Measurements from ENCODE around the gene HMGN1.
"Not testable (repeated sequence)": the region's sequence is repeated elsewhere in the genome, so short reads cannot be mapped to it uniquely, and the experiment has no call there.

The HMGN1 gene, protein sequence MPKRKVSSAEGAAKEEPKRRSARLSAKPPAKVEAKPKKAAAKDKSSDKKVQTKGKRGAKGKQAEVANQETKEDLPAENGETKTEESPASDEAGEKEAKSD

DNA sequence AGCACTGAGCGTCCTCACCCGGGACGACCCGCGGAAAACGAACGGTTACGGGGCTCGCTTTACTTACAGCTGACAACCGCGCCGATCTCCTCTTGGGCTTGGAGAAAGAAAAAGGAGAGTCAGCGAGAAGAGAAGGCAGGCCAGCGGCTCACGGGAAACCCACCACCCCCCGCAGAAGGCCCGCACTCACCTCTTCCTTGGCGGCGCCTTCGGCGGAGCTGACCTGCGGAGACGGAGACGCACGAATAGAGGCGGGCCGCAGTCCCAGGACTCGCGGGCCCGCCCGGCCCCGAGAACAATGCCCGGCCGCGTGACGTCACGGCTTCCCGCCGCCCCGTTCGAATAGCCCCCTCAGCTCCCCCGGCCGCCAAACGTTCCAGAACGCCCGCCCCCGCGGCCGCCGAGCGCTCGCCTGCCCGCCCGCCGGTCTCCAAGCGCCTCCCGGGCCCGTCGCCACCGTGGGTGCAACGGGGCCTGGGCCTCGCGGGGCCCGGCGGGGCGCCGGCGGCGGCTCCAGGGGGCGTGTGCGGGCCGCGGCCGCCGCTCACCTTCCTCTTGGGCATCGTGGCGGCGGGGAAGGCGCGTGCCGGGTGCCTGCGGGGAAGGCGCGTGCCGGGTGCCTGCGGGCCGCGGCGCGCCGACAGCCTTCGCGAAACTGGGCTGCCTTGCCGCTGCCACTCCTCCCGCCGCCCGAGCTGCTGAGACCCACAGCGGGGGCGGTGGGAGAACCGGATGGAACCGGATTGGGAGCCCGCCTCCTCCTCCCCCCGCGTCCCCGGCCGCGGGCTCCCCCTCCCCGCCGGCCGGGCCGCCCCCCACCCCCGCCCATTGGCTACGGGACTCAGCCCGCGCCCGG lies at the start of gene HMGN1:
Gene HMGN1, minus strand, starts transcription at position 734 of the 856 bp plus-strand sequence. Its CDS starts 171 bp downstream, at position 563.
- peak; percentile 66 to 80 for DNase-seq (ENCODE audit: low read depth in 2 of 2)

DNA sequence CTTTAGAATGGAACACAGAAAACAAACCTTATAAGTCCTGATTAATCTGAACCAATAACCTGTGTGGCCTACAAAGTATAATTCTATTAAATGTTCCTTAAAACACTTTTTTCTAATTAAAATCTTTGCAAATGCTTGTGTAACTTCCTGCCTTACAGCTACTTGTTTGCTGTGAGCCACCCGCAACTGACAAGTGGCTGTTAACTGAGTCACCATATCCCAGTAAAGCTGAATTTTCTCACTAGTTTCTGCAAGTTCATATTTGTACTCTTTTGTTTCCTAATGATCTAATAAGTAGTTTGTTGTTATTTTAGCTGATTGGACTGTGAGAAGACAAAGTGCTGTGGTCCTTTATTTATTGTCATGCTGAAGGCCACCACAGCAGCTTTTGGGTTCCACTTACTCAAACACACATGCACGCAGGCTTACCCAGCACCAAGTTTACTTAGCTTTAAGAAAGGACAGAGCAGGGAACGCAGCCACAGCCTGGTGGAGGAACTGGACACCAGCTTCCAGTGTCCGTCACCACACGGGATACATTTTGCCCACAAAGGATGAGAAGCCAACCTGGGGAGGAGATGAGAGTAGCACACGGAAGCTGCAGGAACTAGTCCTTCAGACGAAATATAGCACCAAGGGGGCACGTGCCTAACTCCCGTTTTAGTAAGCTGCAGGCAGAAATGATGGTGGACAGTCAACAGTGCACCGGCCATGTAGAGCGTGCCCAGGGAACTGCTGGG lies 48.9 kb upstream of the HMGN1 start:
- no peak for DNase-seq (ENCODE audit: low read depth in 2 of 2)

DNA sequence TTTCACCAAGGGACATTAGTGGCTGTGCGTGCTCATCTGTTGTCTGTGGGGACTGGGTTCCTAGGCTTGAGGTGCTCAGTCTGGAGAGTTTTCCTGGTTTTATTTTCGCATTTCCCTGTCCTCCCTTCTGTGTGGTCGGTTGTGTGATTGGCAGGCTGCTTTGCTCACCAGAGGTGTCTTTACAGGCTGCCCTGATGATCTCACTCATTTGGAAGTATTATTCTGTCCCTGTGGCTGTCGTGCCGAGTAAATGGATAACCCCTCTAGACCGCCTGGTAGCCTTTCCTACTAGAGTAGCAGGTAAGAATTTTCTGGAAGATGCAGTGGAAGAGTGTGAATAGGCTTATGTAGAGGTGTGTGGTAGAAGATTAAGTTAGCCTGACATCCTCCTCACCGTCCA lies 44.1 kb upstream of the HMGN1 start:
- no peak for DNase-seq (ENCODE audit: low read depth in 2 of 2)

DNA sequence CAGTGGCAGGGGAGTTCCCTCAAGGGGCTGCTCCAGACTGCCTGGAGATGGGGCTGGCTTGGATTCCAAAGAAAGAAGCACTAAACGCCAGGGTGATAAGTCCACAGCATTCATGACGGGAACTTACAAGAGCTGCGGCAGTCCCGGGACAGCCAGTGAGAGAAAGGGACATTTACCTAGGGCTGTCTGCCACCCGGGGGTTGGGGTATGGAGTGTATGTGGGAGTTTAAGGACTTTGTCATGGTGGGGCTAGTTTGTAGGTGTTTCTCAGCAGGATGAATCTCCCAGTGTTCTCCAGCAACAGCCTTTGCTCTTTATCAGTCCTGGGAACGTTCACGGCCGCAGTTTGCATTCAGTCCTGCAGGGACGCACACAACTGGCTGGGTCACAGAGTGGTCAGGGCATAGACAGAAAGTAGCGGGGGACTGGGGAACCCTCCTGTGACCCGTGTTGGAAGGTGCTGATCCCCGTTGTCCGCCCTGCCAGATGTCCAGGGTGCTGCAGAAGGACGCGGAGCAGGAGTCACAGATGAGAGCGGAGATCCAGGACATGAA lies 41.4 kb upstream of the HMGN1 start:
- DNase-seq (ENCODE audit: low read depth in 2 of 2), result no peak

DNA sequence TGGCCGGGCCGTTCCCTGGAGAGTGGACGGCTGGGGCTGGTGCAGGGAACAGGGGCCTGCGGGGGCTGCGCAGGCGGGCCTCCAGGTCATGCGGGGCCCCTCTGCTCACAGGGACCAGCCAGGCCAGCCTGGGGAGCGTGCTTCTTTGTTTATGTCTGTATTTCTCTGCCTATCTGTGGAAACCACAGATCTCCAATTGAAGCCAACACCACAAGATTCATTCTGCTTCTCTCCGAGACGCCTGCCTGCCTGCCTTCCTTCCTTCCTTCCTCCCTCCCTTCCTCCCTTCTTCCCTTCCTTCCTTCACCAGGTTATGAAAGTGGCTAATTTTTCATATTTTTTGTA lies 39.9 kb upstream of the HMGN1 start:
- DNase-seq (ENCODE audit: low read depth in 2 of 2), result no peak

DNA sequence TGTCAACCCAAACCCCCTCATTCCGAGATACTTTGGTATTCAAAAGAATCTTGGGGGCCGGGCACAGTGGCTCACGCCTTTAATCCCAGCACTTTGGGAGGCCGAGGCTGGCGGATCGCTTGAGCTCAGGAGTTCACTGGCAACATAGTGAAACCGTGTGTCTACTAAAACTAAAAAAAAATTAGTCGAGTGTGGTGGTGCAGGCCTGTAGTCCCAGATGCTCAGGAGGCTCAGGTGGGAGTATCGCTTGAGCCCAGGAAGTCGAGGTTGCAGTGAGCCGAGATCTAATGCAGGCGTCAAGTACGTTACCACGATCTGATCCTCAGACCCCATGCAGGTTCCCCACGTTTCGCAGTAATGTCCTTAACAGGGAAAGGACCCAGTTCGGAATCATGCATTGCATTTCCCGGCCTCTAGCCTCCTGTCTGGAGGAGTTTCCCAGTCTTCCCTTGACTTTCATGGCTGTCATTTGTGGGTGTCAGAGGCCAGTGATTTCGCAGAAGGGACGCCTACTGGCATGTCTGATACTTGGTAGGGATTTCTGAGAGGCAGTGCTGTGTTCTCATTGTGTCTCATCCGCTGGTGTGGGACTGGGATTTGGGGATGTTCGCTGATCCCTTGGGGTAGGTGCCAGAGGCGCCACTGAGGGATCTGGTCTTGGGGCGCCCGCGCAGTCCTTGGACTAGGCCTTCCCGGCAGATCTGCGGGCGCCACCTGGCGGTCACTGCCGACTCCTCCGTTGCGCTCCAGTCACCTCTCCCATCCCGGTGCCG lies 39.3 kb upstream of the HMGN1 start:
- peak; percentile 78 to 82 for DNase-seq (ENCODE audit: low read depth in 2 of 2)

DNA sequence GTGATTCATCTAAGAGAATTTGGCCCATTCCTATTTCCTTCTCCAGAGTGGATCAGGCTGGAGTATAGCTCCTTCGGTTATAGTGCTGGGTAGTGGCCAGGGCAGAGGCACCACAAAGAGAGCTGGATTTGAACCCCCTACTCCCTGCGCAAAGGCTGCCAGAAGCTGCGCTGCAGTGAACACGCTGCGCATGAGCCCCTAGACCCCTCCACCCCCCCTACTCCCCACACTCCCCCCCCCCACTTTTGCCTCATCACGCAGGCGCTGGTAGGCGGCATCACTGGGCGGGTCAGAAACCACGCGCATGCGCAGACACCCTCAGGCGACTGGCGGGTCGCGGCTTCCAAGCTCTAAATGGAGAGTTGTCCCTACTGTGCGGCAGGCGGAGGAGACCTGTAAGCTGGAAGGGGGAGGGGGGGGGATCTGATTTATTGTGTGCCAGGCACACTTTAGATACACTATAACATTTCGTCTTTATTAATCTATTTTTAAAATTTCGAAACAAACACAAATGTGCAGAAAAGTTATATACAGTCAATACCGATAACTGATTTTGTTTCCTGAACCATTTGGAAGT lies 38.7 kb upstream of the HMGN1 start:
- peak; percentile 77 to 85 for DNase-seq (ENCODE audit: low read depth in 2 of 2)

DNA sequence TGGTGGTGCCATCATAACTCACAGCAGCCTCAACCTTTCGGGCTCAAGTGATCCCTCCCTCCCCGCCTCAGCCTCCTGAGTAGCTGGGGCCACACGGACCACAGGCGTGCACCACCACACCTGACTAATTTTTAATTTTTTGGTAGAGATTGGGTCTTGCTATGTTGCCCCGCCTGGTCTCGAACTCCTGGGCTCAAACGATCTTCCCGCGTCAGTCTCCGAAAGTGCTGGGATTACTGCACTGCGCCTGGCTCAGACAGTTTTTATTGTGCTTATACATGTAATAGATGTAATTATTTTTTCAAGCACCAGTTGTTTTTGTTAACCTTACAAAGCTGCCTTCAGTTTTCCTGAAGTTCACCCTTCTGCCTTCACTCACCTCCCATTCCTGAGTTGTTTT lies 38.0 kb upstream of the HMGN1 start:
- no peak for DNase-seq (ENCODE audit: low read depth in 2 of 2)

DNA sequence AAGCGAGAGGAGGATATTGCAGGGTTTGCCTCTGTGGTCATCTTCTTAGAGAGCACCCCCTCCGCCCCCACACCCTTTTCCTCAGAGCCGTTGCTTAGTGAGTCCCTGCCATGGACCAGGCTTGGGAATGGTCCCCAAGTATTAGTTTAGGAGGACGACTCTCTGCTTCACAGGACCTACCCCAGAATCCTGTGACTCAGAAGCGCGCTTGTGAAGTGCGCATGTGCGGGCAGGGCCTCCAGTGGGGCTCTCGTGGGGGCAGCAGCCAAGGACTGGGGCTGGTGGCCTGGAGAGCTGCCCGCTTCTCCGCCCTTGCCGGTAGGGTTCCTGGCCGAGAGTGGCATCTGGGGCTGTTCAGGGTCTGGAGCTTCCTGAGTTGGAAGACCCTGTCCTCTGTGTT lies 37.3 kb upstream of the HMGN1 start:
- no peak for DNase-seq (ENCODE audit: low read depth in 2 of 2)

DNA sequence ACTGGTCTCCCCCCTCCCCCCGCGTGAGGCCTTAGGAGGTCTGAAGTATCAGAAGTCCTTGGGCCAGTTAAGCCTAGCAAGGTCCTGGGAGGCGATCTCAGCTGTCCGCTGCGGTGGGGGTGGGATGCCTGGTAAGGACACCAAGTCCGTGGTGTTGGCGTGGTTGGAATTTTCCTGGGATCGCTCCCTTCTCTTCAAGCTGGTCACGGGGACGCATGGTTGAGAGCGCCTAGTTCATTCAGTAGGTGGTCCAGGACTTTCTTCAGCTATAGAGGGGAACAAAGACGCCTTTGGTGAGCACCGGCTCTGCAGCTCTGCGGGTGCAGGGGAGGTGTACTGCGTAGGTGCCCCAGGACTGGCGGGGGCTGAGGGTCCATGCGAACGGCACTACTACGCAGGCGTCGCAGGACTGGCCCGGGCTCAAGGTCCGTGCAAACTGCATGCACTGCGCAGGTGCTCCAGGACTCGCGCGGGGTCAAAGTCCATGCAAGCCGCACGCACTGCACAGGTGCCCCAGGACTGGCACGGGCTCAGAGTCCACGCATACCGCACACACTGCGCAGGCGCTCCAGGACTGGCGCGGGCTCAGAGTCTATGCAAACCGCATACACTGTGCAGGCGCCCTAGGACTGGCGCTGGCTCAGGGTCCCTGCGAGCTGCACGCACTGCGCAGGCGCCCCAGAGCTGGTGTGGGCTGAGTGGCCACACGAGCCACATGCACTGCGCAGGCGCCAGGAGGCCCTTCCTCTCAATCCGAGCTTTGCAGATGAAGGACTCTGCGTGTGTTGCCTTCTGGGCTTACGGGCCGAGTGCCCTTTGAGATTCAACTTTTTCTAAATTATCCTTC lies 36.6 kb upstream of the HMGN1 start:
- DNase-seq (ENCODE audit: low read depth in 2 of 2), result peak in 1 of 2 donors; percentile 23

DNA sequence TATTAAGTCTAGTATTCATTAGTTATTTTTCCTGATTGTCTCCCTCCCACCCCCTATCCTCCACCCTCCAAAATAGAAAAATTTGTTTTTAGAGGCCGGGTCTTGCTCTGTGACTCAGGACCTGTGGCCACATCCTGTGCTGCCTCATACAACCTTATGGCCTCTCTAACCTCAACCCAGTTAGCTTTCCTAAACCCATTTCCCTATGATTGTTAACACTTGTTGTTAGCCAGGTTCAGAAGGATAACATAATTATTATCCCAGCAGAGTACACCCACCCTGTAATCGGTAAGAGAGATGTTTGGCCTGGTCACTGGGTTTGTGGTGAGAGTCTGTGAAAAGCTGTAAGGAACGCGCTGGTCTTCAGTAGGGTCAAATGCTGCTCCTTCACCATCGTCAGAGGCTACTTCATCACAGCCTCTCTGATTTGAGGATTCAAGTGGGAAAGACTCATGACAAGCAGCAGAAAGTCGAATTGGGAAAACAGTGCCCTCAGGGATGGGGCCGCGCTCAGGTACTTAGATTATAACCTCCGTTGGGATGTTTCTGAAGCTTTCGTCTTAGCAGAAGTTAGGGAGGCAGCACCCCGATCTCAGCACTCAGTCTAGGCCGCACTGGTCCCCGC lies 35.9 kb upstream of the HMGN1 start:
- DNase-seq (ENCODE audit: low read depth in 2 of 2), result no peak

DNA sequence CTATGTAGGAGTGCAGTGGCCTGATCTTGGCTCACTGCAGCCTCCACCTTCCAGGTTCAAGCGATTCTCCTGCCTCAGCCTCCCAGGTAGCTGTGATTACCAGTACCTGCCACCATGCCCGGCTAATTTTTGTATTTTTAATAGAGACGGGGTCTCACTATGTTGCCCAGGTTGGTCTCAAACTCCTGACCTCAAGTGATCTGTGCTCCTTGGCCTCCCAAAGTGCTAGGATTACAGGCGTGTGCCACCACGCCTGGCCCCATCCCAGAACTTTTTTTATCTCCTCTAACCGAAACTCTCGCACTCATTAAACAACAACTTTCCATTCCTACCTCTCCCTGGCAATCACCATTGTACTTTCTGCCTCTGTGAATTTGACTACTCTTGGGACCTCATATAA lies 33.2 kb upstream of the HMGN1 start:
- not testable (repeated sequence) for DNase-seq (ENCODE audit: low read depth in 2 of 2)

DNA sequence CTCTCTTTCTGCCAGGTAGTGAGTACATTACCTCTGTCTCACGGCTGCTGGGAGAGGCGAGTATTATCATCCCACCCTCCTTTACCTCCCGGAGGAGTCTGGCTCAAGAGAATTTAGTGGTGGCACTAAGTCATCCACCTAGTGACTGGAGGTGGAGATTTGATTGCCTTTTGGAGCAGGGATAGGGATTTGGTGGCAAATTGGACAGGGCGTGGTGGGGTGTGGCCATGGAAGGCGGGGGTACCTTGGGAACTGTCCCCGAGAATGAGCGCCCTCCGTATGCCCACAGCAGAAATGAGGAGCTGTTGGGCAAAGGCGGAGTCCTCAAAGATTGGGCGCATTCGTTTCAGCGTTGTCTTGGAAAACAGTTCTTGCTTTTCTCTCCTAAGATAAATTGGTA lies 32.1 kb upstream of the HMGN1 start:
- no peak for DNase-seq (ENCODE audit: low read depth in 2 of 2)

DNA sequence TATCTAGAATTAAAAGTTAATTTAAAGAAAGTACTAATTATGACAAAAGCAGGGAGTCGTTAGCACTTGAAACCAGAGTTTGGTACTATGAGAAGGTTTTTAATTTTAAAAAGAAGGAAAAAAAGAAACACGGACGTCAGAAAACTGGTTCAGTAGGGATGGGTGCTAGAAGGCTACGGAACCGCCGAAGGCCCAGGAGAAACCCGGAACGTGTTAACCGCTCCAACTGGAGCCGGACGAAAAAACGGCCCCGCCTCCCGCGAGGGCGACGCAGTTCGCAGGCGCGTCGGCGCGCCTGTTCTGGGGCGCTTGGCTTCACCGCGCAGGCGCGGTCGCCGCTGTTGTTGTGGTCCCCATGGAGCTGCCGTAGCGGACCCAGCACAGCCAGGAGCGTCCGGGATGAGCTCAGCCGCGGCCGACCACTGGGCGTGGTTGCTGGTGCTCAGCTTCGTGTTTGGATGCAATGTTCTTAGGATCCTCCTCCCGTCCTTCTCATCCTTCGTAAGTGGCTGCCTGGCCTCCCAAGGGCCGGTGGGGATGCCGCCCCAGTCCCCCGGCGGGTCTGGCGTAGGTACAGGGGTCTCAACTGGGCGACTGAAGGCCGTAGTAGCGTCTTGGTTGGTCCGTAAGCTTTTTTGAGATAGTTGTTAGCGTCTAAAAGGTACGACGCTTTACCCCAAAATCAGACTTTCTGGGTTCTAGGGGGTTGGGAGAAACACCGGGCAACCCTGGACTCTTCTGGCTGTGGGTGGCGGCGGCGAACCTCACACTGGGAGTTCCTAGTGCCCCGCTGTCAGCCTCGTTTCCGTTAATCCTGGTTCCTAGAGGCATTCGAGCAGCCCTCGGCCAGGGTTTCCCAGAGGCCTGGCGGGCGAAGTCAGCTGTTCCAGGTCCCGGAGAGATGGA lies 31.4 kb upstream of the HMGN1 start:
- peak; percentile 72 to 77 for DNase-seq (ENCODE audit: low read depth in 2 of 2)

DNA sequence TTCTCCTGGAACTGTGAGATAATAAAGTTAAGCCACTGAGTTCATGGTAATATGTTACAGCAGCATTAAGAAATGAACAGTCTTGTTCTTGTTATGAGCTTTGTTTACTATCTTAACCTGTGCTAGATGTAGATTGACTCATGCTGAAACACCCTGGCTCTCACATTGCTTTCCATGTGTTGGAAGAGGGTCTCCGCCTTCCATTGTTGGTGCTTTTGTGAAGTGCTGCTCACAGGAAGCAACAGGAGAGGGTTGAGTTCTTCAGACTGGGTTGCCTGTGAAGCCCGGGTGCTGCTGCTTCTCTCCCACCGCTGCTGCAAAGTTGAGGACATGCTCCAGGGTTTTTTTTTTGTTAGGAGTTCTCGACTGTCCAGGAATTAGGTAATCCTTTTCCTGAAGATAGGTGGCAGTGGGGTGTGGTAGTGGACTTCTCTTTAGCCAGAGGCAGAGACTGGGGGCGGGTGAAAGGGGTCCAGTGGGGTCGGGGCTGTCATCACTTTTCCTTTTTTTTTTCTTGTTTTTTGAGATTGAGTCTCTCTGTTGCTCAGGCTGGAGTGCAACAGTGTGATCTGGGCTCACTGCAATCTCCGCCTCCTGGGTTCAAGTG lies 28.7 kb upstream of the HMGN1 start:
- no peak for DNase-seq (ENCODE audit: low read depth in 2 of 2)

DNA sequence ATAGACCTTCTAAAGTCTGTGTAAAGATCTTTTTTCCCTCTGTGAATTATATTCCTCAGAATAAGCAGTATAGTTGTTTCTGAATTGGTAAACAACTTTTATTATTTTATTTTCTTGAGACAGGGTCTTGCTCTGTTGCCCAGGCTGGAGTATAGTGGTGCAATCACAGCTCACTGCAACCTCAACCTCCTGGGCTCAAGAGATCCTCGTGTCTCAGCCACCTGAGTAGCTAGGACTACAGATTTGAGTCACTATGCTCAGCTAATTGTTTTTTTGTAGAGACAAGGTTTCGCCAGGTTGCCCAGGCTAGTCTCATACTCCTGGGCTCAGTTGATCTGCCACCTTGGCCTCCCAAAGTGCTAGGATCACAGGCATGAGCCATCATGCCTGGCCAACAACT lies 26.6 kb upstream of the HMGN1 start:
- DNase-seq (ENCODE audit: low read depth in 2 of 2), result no peak

DNA sequence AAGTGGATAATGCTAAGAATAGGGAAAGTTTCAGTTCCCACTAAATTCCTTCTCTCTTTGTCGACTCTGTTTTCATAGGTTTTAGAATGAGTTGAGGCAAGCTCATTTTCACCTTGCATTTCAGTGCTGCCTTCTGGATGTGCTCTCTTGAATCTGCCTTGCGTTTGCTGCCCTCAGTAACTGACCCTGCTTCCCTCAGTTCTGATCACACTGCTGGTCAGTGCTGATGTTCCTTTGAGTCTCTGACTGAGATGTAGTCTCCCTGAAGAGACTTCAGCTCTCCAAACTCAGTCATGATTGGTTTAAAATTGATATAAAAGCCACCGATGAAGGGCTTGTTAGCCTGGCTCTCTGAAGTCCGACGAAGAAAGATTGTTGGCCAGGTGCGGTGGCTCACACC lies 25.2 kb upstream of the HMGN1 start:
- DNase-seq (ENCODE audit: low read depth in 2 of 2), result no peak

DNA sequence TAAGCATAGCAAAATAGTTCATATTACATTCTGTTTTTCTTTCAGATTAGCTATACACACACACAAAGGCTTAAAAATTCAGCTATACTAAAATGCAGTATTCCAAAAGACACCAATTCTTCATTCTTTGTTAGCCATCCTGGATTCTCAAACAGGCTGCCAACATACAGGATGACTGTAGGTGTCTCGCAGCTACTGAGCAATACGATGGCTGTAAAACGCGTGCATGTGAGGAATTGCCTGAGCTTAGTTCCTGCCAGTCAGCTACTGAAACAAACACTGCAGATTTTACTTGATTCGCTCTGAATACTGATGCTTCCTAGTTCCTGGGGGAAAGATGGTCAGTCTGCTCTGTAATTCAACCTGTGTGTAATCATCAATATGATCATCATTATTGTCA lies 24.7 kb upstream of the HMGN1 start:
- DNase-seq (ENCODE audit: low read depth in 2 of 2), result no peak

DNA sequence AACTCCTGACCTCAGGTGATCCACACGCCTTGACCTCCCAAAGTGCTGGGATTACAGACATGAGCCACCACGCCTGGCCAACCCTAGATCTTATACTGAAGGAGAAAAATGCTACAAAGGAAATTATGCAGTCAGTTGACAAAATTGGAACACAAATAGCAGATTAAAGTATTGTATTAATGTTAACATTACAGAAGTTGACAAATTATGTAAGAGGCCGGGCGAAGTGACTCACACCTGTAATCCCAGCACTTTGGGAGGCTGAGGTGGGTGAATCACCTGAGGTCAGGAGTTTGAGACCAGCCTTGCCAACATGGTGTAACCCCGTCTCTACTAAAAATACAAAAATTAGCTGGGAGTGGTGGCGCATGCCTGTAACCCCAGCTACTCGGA lies 21.0 kb upstream of the HMGN1 start:
- DNase-seq (ENCODE audit: low read depth in 2 of 2), result not testable (repeated sequence)
